ENCODE results near the gene S1PR3.

S1PR3 gene

GRCh38 chr9:89049646-89050045 is 58.4 kb downstream of the S1PR3 start:
- no peak for FAIRE-seq
- no peak for DNase-seq (ENCODE audit: insufficient read length, low spot score)
- no peak for TF ChIP-seq TAF1 (IDR thresholded peaks at IDR 0.05; ENCODE audit: low read depth, low read length)
- no peak for TF ChIP-seq PAX5 (IDR thresholded peaks at IDR 0.05; ENCODE audit: insufficient read depth, low read length, severe bottlenecking)
- no peak for TF ChIP-seq POLR2AphosphoS5 (IDR thresholded peaks at IDR 0.05; ENCODE audit: low read depth, low read length)
- no peak for TF ChIP-seq POU2F2 (IDR thresholded peaks at IDR 0.05; ENCODE audit: low read depth, low read length)
- TF ChIP-seq SPI1 (IDR thresholded peaks at IDR 0.05; ENCODE audit: low read depth, low read length), result no peak
- no peak for TF ChIP-seq POLR2A (IDR thresholded peaks at IDR 0.05; ENCODE audit: low read depth, low read length)

GRCh38 chr9:89051421-89052025 is 60.3 kb downstream of the S1PR3 start:
- FAIRE-seq (no peak), DNase-seq (ENCODE audit: insufficient read length, low spot score) (no peak)
- TF ChIP-seq SPI1 (IDR thresholded peaks at IDR 0.05; ENCODE audit: low read depth, low read length), result no peak
- TF ChIP-seq POLR2A (IDR thresholded peaks at IDR 0.05; ENCODE audit: low read depth, low read length), result no peak
- TF ChIP-seq POU2F2 (IDR thresholded peaks at IDR 0.05; ENCODE audit: low read depth, low read length), result no peak
- TF ChIP-seq PAX5 (IDR thresholded peaks at IDR 0.05; ENCODE audit: insufficient read depth, low read length, severe bottlenecking), result no peak
- TF ChIP-seq POLR2AphosphoS5 (IDR thresholded peaks at IDR 0.05; ENCODE audit: low read depth, low read length), result no peak

GRCh38 chr9:89052470-89053097 is 61.3 kb downstream of the S1PR3 start:
- DNase-seq (ENCODE audit: insufficient read length, low spot score) (no peak), FAIRE-seq (no peak)
- TF ChIP-seq SPI1 (IDR thresholded peaks at IDR 0.05; ENCODE audit: low read depth, low read length) (no peak), POLR2AphosphoS5 (IDR thresholded peaks at IDR 0.05; ENCODE audit: low read depth, low read length) (no peak), POU2F2 (IDR thresholded peaks at IDR 0.05; ENCODE audit: low read depth, low read length) (no peak), TAF1 (IDR thresholded peaks at IDR 0.05; ENCODE audit: low read depth, low read length) (no peak), POLR2A (IDR thresholded peaks at IDR 0.05; ENCODE audit: low read depth, low read length) (no peak), PAX5 (IDR thresholded peaks at IDR 0.05; ENCODE audit: insufficient read depth, low read length, severe bottlenecking) (no peak)

- FAIRE-seq (no peak), DNase-seq (ENCODE audit: insufficient read length, low spot score) (no peak)
- TF ChIP-seq POLR2A (IDR thresholded peaks at IDR 0.05; ENCODE audit: low read depth, low read length) (no peak), TAF1 (IDR thresholded peaks at IDR 0.05; ENCODE audit: low read depth, low read length) (no peak), PAX5 (IDR thresholded peaks at IDR 0.05; ENCODE audit: insufficient read depth, low read length, severe bottlenecking) (no peak), POLR2AphosphoS5 (IDR thresholded peaks at IDR 0.05; ENCODE audit: low read depth, low read length) (no peak), SPI1 (IDR thresholded peaks at IDR 0.05; ENCODE audit: low read depth, low read length) (no peak), POU2F2 (IDR thresholded peaks at IDR 0.05; ENCODE audit: low read depth, low read length) (no peak)
These were observed 62.0 kb downstream of the S1PR3 start for GRCh38 chr9:89053301-89053700.
